ENCODE results near the gene SLC30A10. TPM values are rescaled to one million over a fixed set of nuclear protein-coding genes. Genes with fewer than 3 reads are reported as not detected.

Gene SLC30A10
- total and polyA plus RNA-seq, 2 of the 13 experiments (the other 11 are each of a cell fraction or from before 2014, with no cell fraction given) = 20.9 to 30.2 TPM

DNA sequence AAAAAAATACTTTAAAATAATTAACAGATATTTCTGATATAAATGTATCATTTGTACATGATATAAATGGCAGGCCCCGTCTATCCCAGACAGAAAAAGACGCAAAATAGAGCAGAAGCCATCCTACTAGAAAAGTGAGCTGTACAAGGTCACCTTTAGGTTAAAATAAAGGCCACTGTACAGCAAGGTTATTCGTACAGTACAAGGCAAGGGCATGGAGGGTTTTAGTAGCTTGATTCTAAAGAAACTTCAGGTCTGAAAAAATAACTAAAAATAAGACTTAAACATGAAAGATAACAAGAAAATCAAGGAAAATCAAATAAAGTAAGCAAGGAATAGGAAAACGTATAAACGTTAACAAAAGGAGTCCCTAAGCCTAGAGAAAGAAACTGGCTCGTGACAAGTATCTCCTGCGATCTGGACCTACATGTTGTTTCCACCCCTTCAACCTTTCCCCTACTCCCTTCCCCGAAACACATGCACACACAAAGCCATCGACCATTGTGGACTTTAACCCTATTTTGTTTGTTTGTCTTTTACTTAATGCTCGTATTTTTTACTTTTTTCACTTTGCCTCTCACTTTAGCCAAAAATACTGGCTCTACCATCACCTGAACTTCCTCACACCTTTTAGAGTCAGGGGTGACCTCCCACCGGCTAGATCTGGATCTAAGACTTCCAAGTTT lies 26.5 kb upstream of the SLC30A10 start (continued):
- TF ChIP-seq CEBPB (IDR thresholded peaks at IDR 0.05; ENCODE audit: borderline replicate concordance, low read depth, low read length) (no peak), ZNF792 (CRISPR knock-in tag; IDR thresholded peaks at IDR 0.05) (no peak), ZKSCAN1 (IDR thresholded peaks at IDR 0.05; ENCODE audit: low read length) (no peak), ZNF747 (CRISPR knock-in tag; IDR thresholded peaks at IDR 0.05; ENCODE audit: borderline replicate concordance) (no peak), CENPT (CRISPR knock-in tag; IDR thresholded peaks at IDR 0.05; ENCODE audit: low read depth) (no peak), ZBTB7A (CRISPR knock-in tag; IDR thresholded peaks at IDR 0.05) (no peak), ZNF101 (CRISPR knock-in tag; IDR thresholded peaks at IDR 0.05; ENCODE audit: borderline replicate concordance, low read depth) (no peak), TEAD2 (CRISPR knock-in tag; IDR thresholded peaks at IDR 0.05) (no peak), NAIF1 (CRISPR knock-in tag; IDR thresholded peaks at IDR 0.05; ENCODE audit: borderline replicate concordance) (no peak), ZNF383 (CRISPR knock-in tag; IDR thresholded peaks at IDR 0.05; ENCODE audit: borderline replicate concordance) (no peak), CENPX (CRISPR knock-in tag; IDR thresholded peaks at IDR 0.05) (no peak), ZNF318 (CRISPR knock-in tag; IDR thresholded peaks at IDR 0.05) (no peak), ZNF253 (CRISPR knock-in tag; IDR thresholded peaks at IDR 0.05; ENCODE audit: borderline replicate concordance) (no peak), ATF1 (CRISPR knock-in tag; IDR thresholded peaks at IDR 0.05) (no peak), TCF7L2 (IDR thresholded peaks at IDR 0.05; ENCODE audit: low read depth, low read length) (no peak), SP1 (IDR thresholded peaks at IDR 0.05) (no peak), SP1 (CRISPR knock-in tag; IDR thresholded peaks at IDR 0.05) (no peak), XBP1 (CRISPR knock-in tag; IDR thresholded peaks at IDR 0.05) (no peak), PRPF4 (IDR thresholded peaks at IDR 0.05; ENCODE audit: low read depth, low read length, poor library complexity, severe bottlenecking) (no peak), ZNF749 (CRISPR knock-in tag; IDR thresholded peaks at IDR 0.05; ENCODE audit: borderline replicate concordance) (no peak)
- TF ChIP-seq, protein P1, sequence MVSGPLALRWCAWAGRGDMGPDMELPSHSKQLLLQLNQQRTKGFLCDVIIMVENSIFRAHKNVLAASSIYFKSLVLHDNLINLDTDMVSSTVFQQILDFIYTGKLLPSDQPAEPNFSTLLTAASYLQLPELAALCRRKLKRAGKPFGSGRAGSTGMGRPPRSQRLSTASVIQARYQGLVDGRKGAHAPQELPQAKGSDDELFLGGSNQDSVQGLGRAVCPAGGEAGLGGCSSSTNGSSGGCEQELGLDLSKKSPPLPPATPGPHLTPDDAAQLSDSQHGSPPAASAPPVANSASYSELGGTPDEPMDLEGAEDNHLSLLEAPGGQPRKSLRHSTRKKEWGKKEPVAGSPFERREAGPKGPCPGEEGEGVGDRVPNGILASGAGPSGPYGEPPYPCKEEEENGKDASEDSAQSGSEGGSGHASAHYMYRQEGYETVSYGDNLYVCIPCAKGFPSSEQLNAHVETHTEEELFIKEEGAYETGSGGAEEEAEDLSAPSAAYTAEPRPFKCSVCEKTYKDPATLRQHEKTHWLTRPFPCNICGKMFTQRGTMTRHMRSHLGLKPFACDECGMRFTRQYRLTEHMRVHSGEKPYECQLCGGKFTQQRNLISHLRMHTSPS (CRISPR knock-in tag; IDR thresholded peaks at IDR 0.05; ENCODE audit: low read depth) = no peak
